ENCODE measurements around the gene UMODL1.

The UMODL1 gene

DNA sequence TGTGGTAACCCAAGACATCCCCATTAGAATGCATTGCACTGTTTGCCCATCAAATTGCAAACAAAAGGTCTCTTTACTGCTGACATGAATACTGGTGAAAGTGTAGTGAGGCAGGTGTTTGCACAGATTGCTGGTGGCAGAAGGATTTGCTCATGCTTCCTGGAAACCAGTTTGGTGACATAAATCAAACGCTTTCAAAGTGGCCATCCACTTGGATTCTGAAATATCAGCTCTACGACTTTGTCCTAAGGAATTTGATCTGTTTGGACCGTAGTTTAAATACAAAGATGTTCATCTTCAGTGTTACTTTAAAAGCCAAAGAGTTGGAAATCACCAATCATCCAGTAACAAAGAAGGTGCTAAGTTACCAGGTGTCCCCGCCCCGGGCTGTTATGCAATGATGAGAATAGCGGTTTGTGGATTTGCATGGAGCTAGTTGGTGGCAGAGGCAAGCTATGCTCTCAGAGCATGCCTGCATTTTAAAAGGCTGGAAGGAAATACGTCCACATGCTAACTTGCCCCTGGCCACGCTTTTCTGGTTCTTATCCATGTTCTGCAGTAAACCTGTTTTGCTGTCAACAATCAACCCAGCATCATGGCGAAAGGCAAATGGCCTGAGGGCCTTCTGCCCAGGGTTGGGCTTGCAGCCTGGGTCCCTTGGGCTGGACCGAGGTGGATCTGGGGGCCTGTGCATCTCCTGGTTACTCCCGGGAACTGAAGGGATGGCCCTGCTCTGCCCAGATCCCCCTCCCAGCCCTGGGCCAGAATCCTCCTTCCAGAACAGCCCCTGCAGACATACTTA is 49.2 kb downstream of the UMODL1 start:
- TF ChIP-seq CTCF (IDR thresholded peaks at IDR 0.05; ENCODE audit: borderline replicate concordance, control extremely low read depth, extremely low read depth, insufficient read depth, missing control alignments), result no peak
- in situ Hi-C loops (cut with MboI; ENCODE audit: low sequenced_read_pairs, unreplicated experiment), result loop anchor here (25.0 kb wide), 1 partner anchor 508 kb away; no protein-coding TSS in a partner anchor
- DNase-seq (ENCODE audit: low spot score), result no peak

DNA sequence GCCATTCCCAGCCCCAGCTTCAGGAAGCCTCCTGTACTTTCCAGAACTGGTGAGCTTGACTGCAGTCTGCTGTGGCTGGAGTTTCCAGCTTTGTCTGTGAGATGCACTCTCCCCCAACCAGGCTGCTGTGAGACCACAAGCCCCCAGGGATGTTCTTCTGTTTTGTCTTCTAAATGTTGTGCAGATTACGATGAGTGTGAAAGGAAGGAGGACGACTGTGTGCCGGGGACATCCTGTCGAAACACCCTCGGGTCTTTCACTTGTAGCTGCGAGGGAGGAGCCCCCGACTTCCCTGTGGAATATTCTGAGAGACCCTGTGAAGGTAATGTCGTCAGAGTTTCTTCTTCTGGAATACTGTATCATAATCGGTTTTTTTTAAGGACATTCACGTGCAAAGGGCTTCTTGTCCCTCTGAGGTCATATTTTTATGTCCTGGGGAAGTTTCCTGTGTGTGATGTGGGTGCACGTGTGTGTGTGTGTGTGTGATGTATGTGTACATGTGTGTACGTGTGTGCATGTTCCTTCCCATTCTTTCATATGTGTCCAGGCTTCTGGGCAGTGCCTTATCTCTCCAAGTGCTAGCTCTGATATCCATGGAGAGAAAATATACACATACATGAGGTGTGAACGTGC is 49.9 kb downstream of the UMODL1 start:
- in situ Hi-C loops (cut with MboI; ENCODE audit: low sequenced_read_pairs, unreplicated experiment), result loop anchor here (25.0 kb wide), 1 partner anchor 509 kb away; no protein-coding TSS in a partner anchor
- no peak for DNase-seq (ENCODE audit: low spot score)
- TF ChIP-seq CTCF (IDR thresholded peaks at IDR 0.05; ENCODE audit: borderline replicate concordance, control extremely low read depth, extremely low read depth, insufficient read depth, missing control alignments), result no peak

- no peak for DNase-seq (ENCODE audit: low spot score)
- in situ Hi-C loops (cut with MboI; ENCODE audit: low sequenced_read_pairs, unreplicated experiment), result loop anchor here (25.0 kb wide), 1 partner anchor 509 kb away; no protein-coding TSS in a partner anchor
- TF ChIP-seq CTCF (IDR thresholded peaks at IDR 0.05; ENCODE audit: borderline replicate concordance, control extremely low read depth, extremely low read depth, insufficient read depth, missing control alignments), result no peak
These were observed 50.7 kb downstream of the UMODL1 start for GRCh38 chr21:42121794-42122193.

GRCh38 chr21:42122398-42122797 is 51.3 kb downstream of the UMODL1 start:
- TF ChIP-seq CTCF (IDR thresholded peaks at IDR 0.05; ENCODE audit: borderline replicate concordance, control extremely low read depth, extremely low read depth, insufficient read depth, missing control alignments), result no peak
- in situ Hi-C loops (cut with MboI; ENCODE audit: low sequenced_read_pairs, unreplicated experiment), result loop anchor here (25.0 kb wide), 1 partner anchor 510 kb away; no protein-coding TSS in a partner anchor
- no peak for DNase-seq (ENCODE audit: low spot score)

GRCh38 chr21:42122808-42123207 is 51.7 kb downstream of the UMODL1 start:
- in situ Hi-C loops (cut with MboI; ENCODE audit: low sequenced_read_pairs, unreplicated experiment), result loop anchor here (25.0 kb wide), 1 partner anchor 511 kb away; no protein-coding TSS in a partner anchor
- no peak for DNase-seq (ENCODE audit: low spot score)
- no peak for TF ChIP-seq CTCF (IDR thresholded peaks at IDR 0.05; ENCODE audit: borderline replicate concordance, control extremely low read depth, extremely low read depth, insufficient read depth, missing control alignments)

DNA sequence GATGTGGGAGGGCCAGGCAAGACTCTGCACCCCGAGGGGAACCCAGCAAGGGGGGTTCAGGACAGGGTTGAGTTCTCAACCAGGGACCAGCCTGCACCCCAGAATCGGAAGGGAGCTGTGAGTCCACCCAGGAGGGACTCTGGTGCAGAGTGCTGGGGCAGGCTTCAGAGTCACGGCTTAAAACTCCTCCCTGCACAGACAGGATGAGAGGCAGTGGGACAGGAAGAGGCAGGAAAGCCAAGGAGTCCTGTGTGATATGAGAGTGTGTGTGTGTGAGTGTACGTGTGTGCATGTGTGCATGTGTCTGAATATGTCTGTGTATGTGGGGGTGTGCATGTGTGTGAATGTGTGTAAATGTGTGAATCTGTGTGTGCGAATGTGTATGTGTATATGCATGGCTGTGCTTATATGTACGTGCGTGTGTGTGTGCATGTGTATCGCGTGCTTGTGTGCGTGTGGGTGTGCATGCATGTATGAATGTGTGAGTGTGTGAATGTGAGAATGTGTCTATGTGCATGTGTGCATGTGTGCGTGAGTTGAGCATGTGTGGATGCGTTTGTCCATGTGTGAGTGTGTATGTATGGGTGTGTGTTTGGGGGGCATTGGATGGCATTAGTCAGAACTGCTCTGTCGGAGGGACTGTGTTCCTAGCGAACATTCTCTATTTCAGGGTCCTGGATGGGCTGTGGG is 52.2 kb downstream of the UMODL1 start:
- in situ Hi-C loops (cut with MboI; ENCODE audit: low sequenced_read_pairs, unreplicated experiment), result loop anchor here (25.0 kb wide), 1 partner anchor 511 kb away; no protein-coding TSS in a partner anchor
- DNase-seq (ENCODE audit: low spot score), result no peak
- no peak for TF ChIP-seq CTCF (IDR thresholded peaks at IDR 0.05; ENCODE audit: borderline replicate concordance, control extremely low read depth, extremely low read depth, insufficient read depth, missing control alignments)

All from GM13976 (cell line).